Measurements from ENCODE around the gene E2F1.

E2F1 gene

GRCh38 chr20:33659341-33660034 is 26.7 kb downstream of the E2F1 start:
- no peaks in the 10 kb centered on the region for H3K36me3 ChIP-seq (ENCODE audit: insufficient read depth, low read length)
- no peak overlapping the region for H2AFZ ChIP-seq (ENCODE audit: low read depth, low read length)
- no peaks in the 10 kb centered on the region for H3K27me3 ChIP-seq (ENCODE audit: insufficient read depth, low read length)
- no peaks in the 10 kb centered on the region for H3K9me3 ChIP-seq (ENCODE audit: low read length)
- no peak overlapping the region for H3K4me3 ChIP-seq (ENCODE audit: low read length)
- peaks cover 14% of the 10 kb centered on the region for H3K4me1 ChIP-seq (ENCODE audit: insufficient read depth, low read length)

- H3K4me1 ChIP-seq (ENCODE audit: insufficient read depth, low read length), result peaks cover 8% of the 10 kb centered on the region
- no peaks in the 10 kb centered on the region for H3K36me3 ChIP-seq (ENCODE audit: insufficient read depth, low read length)
- H2AFZ ChIP-seq (ENCODE audit: low read depth, low read length), result no peak overlapping the region
- no peaks in the 10 kb centered on the region for H3K9me3 ChIP-seq (ENCODE audit: low read length)
- H3K27me3 ChIP-seq (ENCODE audit: insufficient read depth, low read length), result no peaks in the 10 kb centered on the region
- no peak overlapping the region for H3K4me3 ChIP-seq (ENCODE audit: low read length)
Measured at GRCh38 chr20:33658929-33659328, 27.3 kb downstream of the E2F1 start.

GRCh38 chr20:33658510-33658909 is 27.7 kb downstream of the E2F1 start:
- Histone ChIP-seq H2AFZ (ENCODE audit: low read depth, low read length) (no peak overlapping the region), H3K36me3 (ENCODE audit: insufficient read depth, low read length) (no peaks in the 10 kb centered on the region), H3K9me3 (ENCODE audit: low read length) (no peaks in the 10 kb centered on the region), H3K27me3 (ENCODE audit: insufficient read depth, low read length) (no peaks in the 10 kb centered on the region), H3K4me1 (ENCODE audit: insufficient read depth, low read length) (peaks cover 6% of the 10 kb centered on the region), H3K4me3 (ENCODE audit: low read length) (no peak overlapping the region)

- Histone ChIP-seq H2AFZ (ENCODE audit: low read depth, low read length) (no peak overlapping the region), H3K36me3 (ENCODE audit: insufficient read depth, low read length) (no peaks in the 10 kb centered on the region), H3K9me3 (ENCODE audit: low read length) (no peaks in the 10 kb centered on the region), H3K4me1 (ENCODE audit: insufficient read depth, low read length) (peaks cover under 1% of the 10 kb centered on the region), H3K4me3 (ENCODE audit: low read length) (no peak overlapping the region), H3K27me3 (ENCODE audit: insufficient read depth, low read length) (no peaks in the 10 kb centered on the region)
Measured at GRCh38 chr20:33657704-33658095, 28.5 kb downstream of the E2F1 start.

- Histone ChIP-seq H3K27me3 (ENCODE audit: insufficient read depth, low read length) (no peaks in the 10 kb centered on the region), H3K36me3 (ENCODE audit: insufficient read depth, low read length) (no peaks in the 10 kb centered on the region), H3K4me3 (ENCODE audit: low read length) (no peak overlapping the region), H3K9me3 (ENCODE audit: low read length) (no peaks in the 10 kb centered on the region), H2AFZ (ENCODE audit: low read depth, low read length) (no peak overlapping the region), H3K4me1 (ENCODE audit: insufficient read depth, low read length) (no peaks in the 10 kb centered on the region)
Measured at GRCh38 chr20:33656783-33657703, 29.1 kb downstream of the E2F1 start.

GRCh38 chr20:33656010-33656782 is 30.0 kb downstream of the E2F1 start:
- H3K9me3 ChIP-seq (ENCODE audit: low read length), result no peaks in the 10 kb centered on the region
- H2AFZ ChIP-seq (ENCODE audit: low read depth, low read length), result no peak overlapping the region
- no peak overlapping the region for H3K4me3 ChIP-seq (ENCODE audit: low read length)
- H3K4me1 ChIP-seq (ENCODE audit: insufficient read depth, low read length), result no peaks in the 10 kb centered on the region
- no peaks in the 10 kb centered on the region for H3K36me3 ChIP-seq (ENCODE audit: insufficient read depth, low read length)
- H3K27me3 ChIP-seq (ENCODE audit: insufficient read depth, low read length), result no peaks in the 10 kb centered on the region

- H3K27me3 ChIP-seq (ENCODE audit: insufficient read depth, low read length), result no peaks in the 10 kb centered on the region
- H2AFZ ChIP-seq (ENCODE audit: low read depth, low read length), result no peak overlapping the region
- H3K36me3 ChIP-seq (ENCODE audit: insufficient read depth, low read length), result no peaks in the 10 kb centered on the region
Measured at GRCh38 chr20:33655164-33655563, 31.0 kb downstream of the E2F1 start.

GRCh38 chr20:33654680-33655161 is 31.5 kb downstream of the E2F1 start:
- Histone ChIP-seq H3K4me3 (ENCODE audit: low read length) (no peak overlapping the region), H3K36me3 (ENCODE audit: insufficient read depth, low read length) (no peaks in the 10 kb centered on the region), H2AFZ (ENCODE audit: low read depth, low read length) (no peak overlapping the region), H3K4me1 (ENCODE audit: insufficient read depth, low read length) (no peaks in the 10 kb centered on the region), H3K9me3 (ENCODE audit: low read length) (no peaks in the 10 kb centered on the region), H3K27me3 (ENCODE audit: insufficient read depth, low read length) (no peaks in the 10 kb centered on the region)

More at GRCh38 chr20:33655164-33655563, 31.0 kb downstream of the E2F1 start:
- Histone ChIP-seq H3K4me1 (ENCODE audit: insufficient read depth, low read length) (no peaks in the 10 kb centered on the region), H3K4me3 (ENCODE audit: low read length) (no peak overlapping the region), H3K9me3 (ENCODE audit: low read length) (no peaks in the 10 kb centered on the region)

GRCh38 chr20:33653900-33654596 is 32.1 kb downstream of the E2F1 start:
- no peaks in the 10 kb centered on the region for H3K27me3 ChIP-seq (ENCODE audit: insufficient read depth, low read length)
- H3K4me3 ChIP-seq (ENCODE audit: low read length), result no peak overlapping the region
- no peaks in the 10 kb centered on the region for H3K9me3 ChIP-seq (ENCODE audit: low read length)
- no peaks in the 10 kb centered on the region for H3K36me3 ChIP-seq (ENCODE audit: insufficient read depth, low read length)
- H2AFZ ChIP-seq (ENCODE audit: low read depth, low read length), result no peak overlapping the region
- no peaks in the 10 kb centered on the region for H3K4me1 ChIP-seq (ENCODE audit: insufficient read depth, low read length)

GRCh38 chr20:33653218-33653899 is 32.8 kb downstream of the E2F1 start:
- Histone ChIP-seq H3K4me1 (ENCODE audit: insufficient read depth, low read length) (peaks cover 3% of the 10 kb centered on the region), H3K4me3 (ENCODE audit: low read length) (no peak overlapping the region), H3K36me3 (ENCODE audit: insufficient read depth, low read length) (peaks cover 3% of the 10 kb centered on the region), H3K27me3 (ENCODE audit: insufficient read depth, low read length) (no peaks in the 10 kb centered on the region), H2AFZ (ENCODE audit: low read depth, low read length) (no peak overlapping the region), H3K9me3 (ENCODE audit: low read length) (no peaks in the 10 kb centered on the region)

GRCh38 chr20:33651562-33652048 is 34.6 kb downstream of the E2F1 start:
- Histone ChIP-seq H3K9me3 (ENCODE audit: low read length) (no peaks in the 10 kb centered on the region), H2AFZ (ENCODE audit: low read depth, low read length) (no peak overlapping the region), H3K36me3 (ENCODE audit: insufficient read depth, low read length) (peaks cover 7% of the 10 kb centered on the region), H3K4me1 (ENCODE audit: insufficient read depth, low read length) (peaks cover 3% of the 10 kb centered on the region), H3K4me3 (ENCODE audit: low read length) (no peak overlapping the region), H3K27me3 (ENCODE audit: insufficient read depth, low read length) (no peaks in the 10 kb centered on the region)
